Activated gamma-delta T cell (primary cell): Measurements from ENCODE around the gene MGAT5.

Source experiments
- DNase-seq: peaks from one replicate; lab custom pipeline; 2025; lab: John Stamatoyannopoulos, UW

Gene MGAT5

DNA sequence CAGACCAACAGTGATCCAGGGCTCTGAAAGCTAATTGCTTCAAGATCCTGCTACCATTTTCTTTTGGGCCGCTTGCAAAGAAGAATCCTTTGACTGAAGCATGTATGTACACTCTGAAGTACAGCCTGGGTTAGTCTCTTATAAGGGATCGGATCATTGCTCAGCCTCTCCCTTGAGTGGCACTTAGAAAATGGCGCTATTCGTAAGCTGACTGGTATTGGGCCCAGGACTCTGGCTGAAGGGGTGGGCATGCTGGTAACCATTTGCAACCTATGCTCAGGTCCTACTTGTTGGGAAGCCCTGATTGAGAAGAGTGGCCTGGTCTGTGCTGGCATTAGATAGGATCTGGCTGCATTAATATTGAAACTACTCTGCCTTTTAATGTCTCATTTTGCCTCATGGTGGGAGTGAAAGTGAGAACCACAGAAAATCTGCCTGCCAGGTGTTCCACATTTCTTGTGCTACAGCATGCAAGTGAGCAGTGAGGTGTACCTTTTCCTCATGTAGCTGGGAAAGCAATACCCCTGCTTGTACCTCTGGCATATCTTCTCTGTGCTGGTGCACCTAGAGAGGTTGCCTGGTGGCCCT is 661 bp upstream of the MGAT5 start:
- DNase-seq = no peak

DNA sequence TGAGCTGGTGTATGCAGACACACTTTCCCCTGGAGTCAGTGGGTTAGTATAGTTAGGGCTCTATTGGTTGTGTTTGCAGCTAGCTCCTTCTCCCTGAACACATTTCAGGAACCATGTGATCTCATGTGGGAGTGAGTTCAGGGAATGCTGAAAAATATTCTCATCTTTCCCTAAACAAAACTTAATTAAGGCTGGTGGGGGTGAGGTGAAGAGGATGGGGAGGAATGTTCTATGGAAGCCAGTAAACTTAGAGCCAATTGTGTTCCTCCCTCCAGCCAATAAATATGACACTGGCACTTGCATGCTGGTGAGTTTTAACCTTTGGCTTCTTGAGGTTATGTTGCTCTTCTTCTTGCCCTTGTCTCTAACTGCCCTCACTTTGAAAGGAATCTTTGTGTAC is 952 bp downstream of the MGAT5 start:
- DNase-seq = no peak

DNA sequence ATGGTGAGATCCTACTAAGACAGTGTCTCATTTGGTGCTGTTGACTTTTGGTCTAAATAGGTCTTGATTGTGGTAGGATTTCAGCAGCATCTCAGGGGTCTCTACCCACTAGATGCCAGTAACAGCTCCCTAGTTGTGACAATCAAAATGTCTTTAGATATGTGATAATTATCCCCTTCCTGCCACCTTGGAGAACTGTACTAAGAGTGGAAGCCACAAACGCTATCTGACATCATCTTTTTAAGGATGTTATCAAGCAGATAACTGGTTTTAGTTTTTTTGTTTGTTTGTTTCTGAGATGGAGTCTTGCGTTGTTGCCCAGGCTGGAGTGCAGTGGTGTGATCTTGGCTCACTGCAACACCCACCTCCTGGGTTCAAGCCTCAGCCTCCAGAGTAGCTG is 3.1 kb downstream of the MGAT5 start:
- DNase-seq = no peak

DNA sequence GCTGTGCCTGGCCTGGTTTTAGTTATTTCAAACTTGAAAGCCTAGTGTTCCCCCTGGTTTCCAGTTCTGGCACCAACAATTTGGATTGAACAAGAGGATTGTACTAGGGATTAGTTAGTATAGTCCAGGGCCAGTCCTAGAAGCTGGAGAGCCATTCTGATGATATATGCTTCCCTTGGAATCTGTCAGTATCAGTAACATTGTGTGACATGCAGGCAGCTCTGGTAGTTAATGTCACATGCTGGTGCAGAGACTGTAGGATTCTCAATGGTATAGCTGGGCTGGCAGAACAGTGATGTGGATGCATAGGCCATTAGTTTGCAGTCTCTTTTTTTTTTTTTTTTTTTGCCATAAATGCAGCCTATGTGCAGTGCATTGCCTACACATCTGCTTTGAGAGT is 3.6 kb downstream of the MGAT5 start:
- DNase-seq = no peak

DNA sequence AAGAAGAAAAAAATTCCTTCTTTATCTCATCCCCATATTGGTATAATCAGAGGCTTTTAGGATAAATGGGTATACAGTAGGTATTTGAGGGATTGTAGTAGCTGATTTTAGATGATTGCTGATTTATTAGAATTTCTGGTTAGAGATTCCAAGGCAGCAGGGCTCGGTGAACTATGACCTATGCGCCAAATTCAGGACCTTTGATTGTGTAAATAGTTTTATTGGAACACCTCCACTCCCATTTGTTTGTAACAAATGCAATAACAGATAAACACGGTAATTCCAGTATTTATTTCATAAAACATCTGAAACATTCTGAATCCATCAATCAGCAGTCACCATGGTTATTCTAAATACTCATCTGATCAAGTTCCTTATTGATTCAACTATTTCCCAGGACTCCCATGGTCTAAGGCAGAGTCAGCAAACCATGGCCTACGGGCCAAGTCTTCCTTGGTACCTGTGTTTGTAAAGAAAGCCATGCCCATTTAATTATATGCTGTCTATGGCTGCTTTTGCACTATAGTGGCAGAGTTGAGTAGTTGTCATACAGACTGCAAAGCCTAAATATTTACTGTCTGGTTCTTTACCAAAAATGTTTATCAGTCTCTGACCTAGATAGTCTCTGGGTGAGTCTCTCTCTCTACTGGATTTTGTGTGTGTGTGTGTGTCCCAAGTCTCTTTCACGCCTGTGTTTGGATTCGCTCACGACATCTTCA is 4.3 kb downstream of the MGAT5 start:
- no peak for DNase-seq

DNA sequence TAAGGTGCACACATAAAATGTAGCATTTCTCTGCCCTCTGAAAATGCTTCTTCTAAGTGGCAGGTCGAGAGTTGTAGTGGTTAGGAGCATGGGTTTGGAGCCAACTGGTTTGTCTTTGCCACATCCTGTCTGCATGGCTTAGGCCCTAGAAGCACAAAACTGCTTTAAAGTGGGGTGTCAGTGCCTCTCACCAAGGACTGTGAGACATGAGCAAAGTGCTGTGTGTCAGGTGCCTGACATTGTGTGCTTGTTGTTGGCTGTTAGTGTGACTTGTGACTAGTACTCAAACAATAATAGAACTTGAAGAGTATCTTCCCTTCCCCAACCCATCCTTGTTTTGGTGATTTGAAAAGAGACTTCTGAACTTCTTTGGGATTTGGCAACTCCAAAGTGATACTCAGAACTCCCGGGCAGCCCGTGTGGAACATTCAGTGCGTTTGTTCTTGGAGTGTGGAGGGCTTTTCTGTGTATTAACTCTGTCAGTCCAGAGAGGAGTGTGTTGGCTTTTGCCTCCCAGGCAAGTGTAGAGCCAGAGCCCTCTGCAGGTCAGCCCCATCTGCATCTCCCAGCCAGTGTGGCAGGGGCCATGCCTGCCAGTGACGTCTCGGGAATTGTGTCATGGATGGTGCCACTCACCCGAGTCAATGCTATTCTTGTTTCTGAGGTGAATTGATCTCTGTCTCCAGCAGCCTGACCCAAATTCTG is 5.0 kb downstream of the MGAT5 start:
- DNase-seq = no peak

DNA sequence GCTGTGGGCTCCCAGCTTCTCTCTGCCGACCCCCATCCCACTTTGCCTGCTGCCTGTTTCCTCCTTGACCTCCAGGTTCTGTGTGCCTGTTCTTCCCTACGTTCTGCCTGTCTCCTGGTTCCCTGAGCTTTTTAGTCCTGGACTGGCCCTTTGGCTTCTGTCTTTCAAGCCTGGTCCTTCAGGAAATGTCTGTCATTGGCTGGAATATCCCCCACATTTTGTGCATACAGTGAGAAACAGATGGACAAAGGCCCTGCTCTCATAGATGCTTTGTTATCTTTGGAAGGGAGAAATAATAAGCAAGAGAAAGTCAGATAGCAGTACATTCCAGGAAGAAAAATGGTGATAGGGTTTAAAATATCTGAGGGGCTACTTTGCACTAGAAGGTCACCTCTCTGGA is 5.7 kb downstream of the MGAT5 start:
- DNase-seq = no peak

DNA sequence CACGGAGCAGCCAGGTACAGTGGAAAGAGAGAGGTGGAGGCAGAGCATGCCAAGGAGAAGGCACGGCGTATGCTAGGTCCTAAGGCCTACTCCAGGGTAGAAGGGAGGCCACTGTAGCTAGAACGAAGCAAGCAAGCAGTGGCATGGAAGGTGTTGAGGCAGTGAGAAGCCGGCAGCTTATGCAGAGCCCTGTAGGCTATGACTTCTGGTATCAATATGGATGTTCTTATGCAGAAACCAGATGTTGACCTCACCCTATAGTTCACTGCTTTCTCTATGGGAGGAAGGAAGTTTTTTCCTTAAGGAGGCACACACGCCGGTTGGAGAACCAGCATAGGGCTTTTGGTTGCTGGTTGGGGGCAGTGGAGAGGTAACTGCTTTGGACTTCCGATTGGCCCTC is 6.1 kb downstream of the MGAT5 start:
- DNase-seq = no peak

DNA sequence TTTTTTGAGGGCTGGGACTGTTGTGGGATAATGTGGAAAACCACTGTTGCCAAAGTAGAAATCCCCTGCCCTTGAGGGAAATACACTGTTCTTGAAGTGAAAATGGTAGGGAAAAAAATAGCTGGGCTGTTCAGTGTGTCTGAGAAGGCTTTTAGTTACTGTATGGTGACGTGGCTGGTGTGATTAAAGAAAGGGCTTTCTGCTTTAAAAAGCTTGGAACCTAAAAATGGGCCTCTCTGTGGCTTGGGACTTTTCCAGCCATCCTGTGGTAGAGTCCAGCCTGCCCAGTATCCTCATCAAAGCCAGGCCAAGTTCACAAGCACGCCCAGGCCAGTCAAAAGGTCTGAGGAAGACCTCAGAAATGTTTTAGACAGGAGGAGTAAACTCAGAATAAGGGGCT is 6.8 kb downstream of the MGAT5 start:
- no peak for DNase-seq

DNA sequence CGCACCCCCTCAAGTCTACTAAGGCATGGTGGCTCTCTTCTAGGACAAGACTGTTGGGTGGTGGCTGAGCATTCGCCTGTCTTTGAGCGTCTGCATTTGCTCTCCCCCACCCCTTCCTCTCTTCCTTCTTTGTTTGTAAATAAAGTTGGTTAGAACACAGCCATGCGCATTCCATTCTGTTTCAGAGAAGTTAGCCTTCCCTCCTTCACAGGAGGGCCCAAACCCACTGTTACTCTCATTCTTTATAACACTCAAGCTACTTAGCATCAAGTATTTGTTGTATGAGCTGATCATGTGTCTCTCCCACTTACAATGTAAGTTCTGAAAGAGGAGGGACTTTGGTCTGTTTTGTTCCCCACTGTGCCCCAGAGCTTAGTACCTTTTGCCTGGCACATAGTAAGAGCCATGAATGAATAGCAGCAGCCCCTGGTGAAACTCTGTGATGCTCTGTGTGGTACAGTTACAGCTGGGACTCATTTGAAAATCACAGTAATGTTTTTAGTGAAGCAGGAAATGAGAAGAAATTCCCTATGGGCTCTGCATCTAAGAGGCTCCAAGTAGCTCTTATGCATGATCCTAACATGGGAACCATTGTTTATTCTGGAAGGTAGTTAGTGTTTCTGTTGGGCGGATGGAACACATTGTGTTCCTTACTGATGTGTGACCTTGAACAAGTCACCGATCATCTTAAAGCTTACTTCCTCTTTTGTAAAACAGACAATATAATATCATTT is 7.7 kb downstream of the MGAT5 start:
- DNase-seq = no peak

DNA sequence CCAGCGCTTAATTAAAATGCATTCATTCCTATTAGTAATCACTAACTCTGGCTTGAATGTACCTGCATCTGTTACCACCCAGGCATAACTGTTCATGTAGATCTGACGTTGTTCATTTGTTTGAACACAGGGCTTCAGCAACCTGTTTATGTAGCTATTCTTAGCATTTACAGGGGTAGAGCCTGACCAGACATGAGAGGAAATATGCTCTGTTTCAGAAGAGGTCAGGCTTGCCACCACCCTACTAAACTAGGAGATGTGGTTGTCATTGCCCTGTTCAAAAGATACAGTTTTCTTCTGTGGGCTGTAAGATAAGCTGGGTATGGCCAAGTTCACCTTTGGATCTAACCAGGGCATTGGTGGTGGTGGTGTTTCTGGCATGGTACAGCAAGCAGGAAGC is 8.8 kb downstream of the MGAT5 start:
- no peak for DNase-seq

DNA sequence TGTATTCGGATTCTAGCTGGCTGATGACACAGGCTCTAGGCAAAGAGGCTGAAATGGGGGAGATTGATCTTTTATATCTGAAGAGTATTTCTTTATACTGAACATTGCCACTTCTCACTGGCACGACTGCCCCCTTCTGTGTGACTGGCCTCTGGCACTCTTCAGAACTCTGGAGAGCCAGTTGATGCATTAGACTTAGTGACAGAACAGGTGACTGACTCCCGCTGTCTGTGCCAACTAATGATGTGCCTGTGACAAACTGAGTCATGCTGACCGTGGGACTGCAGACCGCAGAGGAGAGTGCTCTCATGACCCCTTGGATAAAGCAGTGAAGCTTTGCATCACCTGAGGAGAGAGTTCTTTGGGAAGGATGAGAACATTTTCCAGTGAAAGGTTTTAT is 14.4 kb downstream of the MGAT5 start:
- DNase-seq = no peak

DNA sequence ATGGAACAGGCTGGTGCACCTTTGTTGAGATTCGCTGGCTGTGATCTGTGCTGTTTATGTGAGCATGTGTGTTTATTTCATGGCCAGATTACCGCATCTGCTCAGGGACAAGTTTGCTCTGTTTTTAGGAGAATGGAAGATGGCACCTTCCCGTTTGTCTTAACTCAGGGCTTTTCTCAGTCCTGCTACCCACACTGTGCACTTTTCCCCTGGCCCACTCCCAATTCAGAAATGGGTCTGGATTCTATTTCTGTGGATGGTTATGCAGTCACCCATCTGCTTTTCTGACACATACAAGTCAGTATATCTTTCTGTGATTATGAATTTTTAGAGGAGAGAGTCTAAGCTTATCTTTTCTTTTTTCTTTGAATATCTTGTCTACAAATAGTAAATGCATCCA is 15.4 kb downstream of the MGAT5 start:
- no peak for DNase-seq

DNA sequence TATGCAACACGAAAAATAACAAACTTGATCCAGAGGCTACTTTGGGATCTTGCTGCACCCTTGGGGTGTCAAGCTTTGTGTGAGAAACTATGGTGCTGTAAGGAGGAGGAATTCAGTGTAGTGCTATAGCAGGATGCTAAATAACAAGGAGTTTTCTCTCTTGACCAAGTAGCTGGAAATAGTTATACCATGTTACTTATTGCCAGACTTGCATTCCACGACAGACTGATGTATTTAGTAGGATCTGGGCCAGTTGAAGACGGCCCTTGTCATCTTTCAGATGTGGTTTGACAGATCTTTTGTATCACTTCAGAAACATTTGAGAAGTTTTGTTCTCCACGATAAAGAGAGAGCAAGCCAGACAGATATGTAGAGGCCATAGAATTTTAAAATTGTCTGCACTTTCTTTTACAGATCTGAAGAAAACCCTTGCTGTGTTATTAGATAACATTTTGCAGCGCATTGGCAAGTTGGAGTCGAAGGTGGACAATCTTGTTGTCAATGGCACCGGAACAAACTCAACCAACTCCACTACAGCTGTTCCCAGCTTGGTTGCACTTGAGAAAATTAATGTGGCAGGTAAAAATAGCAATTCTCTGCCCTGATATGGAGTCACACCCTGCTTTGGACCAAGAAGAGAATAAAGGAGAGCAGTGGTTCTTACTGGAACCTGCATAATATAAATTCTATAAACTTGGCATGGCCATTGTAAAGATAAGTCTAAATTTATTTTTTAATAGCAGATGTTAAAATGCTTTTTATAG is 16.3 kb downstream of the MGAT5 start:
- DNase-seq = no peak

DNA sequence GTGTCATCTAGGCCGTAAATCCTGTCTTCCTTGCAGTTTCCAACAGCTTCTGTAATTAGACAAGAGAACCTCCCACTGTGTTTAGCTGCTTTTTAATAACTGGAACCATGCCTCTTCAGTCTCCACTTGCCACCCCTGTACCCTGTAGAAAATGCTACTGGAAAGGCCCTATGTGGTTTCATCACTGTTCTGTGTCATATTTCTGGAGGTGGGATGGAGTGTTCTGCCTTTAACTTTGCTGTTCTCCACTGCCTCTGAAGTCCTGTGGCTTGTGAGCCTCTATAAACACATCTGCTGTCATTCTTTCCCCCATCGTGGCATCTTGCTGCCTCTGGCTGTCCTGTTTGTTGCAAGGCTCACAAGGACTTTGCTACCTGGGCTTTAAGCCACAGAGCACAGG is 17.9 kb downstream of the MGAT5 start:
- DNase-seq = no peak

DNA sequence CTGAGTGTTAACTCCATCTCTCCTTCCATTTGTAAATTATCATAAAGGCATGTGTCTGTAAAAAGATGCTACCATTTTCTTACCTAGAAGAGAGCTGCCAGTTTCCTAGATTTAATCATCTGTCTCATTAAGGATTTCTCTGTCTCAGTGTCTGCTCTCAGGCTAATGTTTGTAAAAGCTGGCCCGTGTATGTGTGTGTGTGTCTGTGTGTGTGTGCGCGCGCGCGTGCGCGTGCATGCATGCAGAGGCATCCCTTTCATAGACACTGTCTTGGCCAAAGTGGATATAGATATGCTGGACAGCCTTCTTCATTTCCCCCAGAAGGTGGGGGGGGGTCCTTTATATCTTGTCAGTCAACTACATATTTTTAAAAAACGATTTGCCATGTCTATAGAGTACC is 18.9 kb downstream of the MGAT5 start:
- DNase-seq = no peak

DNA sequence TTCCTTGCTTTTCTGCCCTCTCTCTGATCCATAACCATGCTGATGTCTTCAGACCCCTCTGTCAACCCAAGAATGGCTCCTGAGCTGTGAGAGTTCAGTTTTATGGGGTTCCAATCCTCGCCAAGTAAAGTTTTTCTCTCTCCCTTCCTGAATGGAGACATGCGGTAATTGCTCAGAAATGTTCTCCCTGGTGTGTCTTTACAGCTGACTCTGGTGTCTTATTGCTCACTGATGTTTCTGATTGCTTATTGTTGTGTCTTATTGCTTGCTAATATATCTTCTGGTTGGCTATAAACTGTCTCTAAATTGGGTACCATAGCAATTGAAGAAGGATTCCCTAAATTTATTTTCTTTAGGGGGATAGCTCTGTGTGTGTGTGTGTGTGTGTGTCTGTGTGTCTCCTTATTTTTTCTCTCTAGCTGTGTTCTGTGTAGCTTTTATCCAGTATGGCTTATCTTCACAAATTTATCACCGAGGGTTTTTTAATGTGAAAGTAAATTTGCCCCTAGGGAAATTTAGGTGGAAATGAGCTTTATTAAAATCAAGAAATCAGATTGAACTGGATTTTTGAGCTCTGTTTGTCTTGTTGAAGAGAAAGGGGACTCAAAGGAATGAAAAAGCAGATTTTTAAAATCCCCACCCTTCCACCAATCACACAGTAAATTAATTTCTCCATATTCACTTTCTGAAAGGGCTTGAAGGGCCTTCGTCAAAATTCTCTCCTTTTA is 19.5 kb downstream of the MGAT5 start:
- DNase-seq = no peak

DNA sequence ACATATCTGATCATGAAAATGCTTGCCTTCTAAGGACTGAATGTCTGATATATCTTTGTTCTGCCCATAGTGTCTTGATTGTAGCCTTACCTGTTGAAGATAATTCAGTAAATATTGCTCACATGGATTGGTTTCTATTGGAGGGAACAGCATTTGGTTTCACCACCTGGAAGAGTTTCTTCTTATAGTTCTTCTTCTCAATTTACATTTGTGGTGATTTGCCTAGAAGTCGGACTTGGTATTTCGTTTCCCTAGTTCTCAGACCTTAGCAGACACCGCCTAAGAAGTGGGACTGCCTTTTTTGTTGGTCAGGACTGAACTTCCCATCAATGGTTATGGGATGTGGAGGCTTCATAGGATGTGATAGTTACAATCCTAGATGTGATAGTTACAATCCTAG is 20.2 kb downstream of the MGAT5 start:
- no peak for DNase-seq

DNA sequence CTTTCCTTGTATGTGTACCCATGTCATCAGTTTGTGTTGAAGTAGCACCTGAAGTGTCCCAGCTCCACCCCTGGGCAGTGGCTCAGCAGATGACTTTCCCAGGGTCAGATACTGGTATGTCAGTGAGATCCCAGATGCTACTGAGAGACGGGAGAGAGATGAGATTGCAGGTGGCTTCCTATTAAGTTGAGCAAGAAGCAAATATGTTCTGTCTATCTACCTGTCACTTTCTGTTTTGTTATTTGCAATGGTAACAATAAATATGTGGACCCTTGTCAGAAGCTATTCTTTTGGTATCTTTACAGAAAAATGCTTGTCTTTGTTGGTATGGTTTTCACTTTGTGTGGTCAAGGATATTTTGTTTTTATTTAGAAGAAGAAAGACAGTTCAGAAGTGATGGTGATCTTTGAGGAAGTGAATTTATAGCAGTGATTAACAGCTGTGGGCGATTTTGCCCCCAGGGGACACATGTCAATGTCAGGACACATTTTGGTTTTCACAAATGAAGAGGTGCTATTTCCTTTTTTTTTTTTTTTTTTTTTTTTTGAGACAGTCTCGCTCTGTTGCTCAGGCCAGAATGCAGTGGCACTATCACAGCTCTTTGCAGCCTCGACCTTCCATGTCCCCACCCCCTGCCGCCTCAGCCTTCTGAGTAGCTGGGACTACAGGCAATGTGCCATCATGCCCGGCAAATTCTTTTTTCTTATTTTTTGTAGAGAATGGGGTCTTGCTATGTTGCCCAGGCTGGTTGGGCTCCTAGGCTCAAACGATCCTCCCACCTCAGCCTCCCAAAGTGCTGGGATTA is 21.4 kb downstream of the MGAT5 start:
- no peak for DNase-seq

DNA sequence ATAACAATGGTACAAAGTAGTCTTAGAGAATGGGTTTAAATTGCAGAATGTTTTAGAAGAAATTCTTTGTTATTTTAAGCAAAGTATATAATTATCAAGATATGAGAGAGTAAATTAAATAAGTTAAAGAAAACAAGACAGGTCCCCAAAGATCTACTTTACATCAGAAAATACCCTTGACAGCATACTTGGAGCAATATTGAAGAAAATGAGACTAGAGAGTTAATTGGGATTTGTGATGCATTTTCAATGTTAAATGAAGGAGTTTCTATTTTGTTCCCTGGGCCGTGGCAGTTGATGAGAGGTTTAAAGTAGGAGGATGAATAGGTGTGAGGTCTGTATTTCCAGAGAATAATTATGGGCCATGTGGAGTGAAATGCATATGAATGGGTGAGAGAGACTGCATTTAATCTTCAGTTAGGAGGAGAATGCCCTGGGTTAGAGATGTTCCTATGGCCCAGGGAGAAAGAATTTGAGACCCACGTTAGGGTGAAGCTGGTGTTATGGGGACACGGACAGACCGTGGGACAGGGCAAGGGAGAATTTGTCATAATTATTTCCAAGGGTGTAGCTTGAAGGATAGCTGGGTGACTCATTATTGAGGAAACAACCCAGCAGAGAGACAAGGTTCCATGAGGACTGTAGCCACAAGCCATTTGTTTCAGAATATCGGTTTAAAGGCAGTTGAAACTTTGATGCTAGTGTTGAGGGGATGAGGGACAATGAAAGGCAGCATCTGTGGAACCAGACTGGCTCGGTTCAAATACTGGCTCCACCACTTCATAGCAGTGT is 22.7 kb downstream of the MGAT5 start:
- no peak for DNase-seq
